HEK293T (cell line): ENCODE data around the gene XKR7.

Source experiments
- FOXM1 ChIP-seq: fragments of 450-650 bp; IDR thresholded peaks from 2 replicates; pipeline ENCODE4 v1.6.1; 2017; ENCODE audit warnings: mild to moderate bottlenecking, borderline replicate concordance
- PKNOX1 ChIP-seq: fragments of 450-650 bp; IDR thresholded peaks from 2 replicates; pipeline ENCODE4 v1.6.1; 2016
- SUZ12 ChIP-seq: fragments of 450-650 bp; IDR thresholded peaks from 2 replicates; pipeline ENCODE4 v1.6.1; 2016; ENCODE audit warnings: mild to moderate bottlenecking
- TARDBP ChIP-seq: fragments of 450-650 bp; IDR thresholded peaks from 2 replicates; pipeline ENCODE4 v1.6.1; 2016

GRCh38 chr20:32006841-32007786, 39.2 kb downstream of the XKR7 start:
- TF ChIP-seq SUZ12 (no peak), TARDBP (no peak), PKNOX1 (peak; percentile 67; the same call in 1 of the 2 replicates), FOXM1 (no peak)
